Activated B cell treated with CpG ODN at 0.5 μM for 24 hours (primary cell): ENCODE results near the gene ZNF277. TPM values are rescaled to one million over a fixed set of nuclear protein-coding genes. Genes with fewer than 3 reads are reported as not detected.

Experiments
- ATAC-seq: fragments of 200-7000 bp; cut with Tn5 transposase; one replicate; pipeline ENCODE4 v1.10.0; 2021; ENCODE audit warnings: low read depth, mild to moderate bottlenecking, moderate library complexity
- CTCF ChIA-PET: fragments of 350-600 bp; sonication (Branson Sonifier 250); formaldehyde crosslinking; loops from one replicate; lab custom pipeline; 2021; ENCODE audit warnings: antibody characterized with exemption; lab: Charles Lee
- POLR2A ChIA-PET: fragments of 350-600 bp; sonication (Branson Sonifier 250); formaldehyde crosslinking; loops from one replicate; lab custom pipeline; 2021; ENCODE audit warnings: antibody characterized with exemption; lab: Charles Lee
- DNase-seq: peaks from one replicate; pipeline ENCODE4 v3.0.0; 2022
- H3K27ac Mint-ChIP-seq: one replicate; pipeline ENCODE4 v1.8.0; 2020; ENCODE audit warnings: mixed read lengths
- H3K27me3 Mint-ChIP-seq: one replicate; pipeline ENCODE4 v1.8.0; 2021; ENCODE audit warnings: mixed read lengths
- H3K36me3 Mint-ChIP-seq: one replicate; pipeline ENCODE4 v1.8.0; 2021; ENCODE audit warnings: low read depth, mixed read lengths
- H3K4me1 Mint-ChIP-seq: one replicate; pipeline ENCODE4 v1.8.0; 2021; ENCODE audit warnings: mixed read lengths
- H3K4me3 Mint-ChIP-seq: one replicate; pipeline ENCODE4 v1.8.0; 2020; ENCODE audit warnings: mild to moderate bottlenecking, mixed read lengths
- H3K9me3 Mint-ChIP-seq: one replicate; pipeline ENCODE4 v1.8.0; 2020; ENCODE audit warnings: mixed read lengths
- CTCF ChIP-seq: fragments of 200-600 bp; IDR thresholded peaks from one replicate; pipeline ENCODE4 v1.8.0; 2022; ENCODE audit warnings: antibody characterized with exemption, mild to moderate bottlenecking
- intact Hi-C: fragments of 100-400 bp; cut with micrococcal nuclease; formaldehyde crosslinking; loops from one replicate; pipeline ENCODE4 v1.15.1; 2024
- total RNA-seq: library from RNA; stranded (reverse); gene quantifications from 2 replicates; pipeline ENCODE4 v1.2.3, GENCODE V29; 2022

The ZNF277 gene
- total RNA-seq, 1 donor from 2014 or later = 12.6 TPM

GRCh38 chr7:112288301-112288700, 81.8 kb downstream of the ZNF277 start:
- intact Hi-C loops = no loop called here
- no peak for TF ChIP-seq CTCF
- no peak overlapping the region for H3K4me3 Mint-ChIP-seq
- no peak for DNase-seq
- no peaks in the 10 kb centered on the region for H3K27me3 Mint-ChIP-seq
- no peak for ATAC-seq
- H3K27ac Mint-ChIP-seq = no peak overlapping the region
- H3K36me3 Mint-ChIP-seq = peaks cover 40% of the 10 kb centered on the region
- H3K4me1 Mint-ChIP-seq = peaks cover 14% of the 10 kb centered on the region
- H3K9me3 Mint-ChIP-seq = no peaks in the 10 kb centered on the region
- ChIA-PET POLR2A (no interaction called here), CTCF (no interaction called here)

GRCh38 chr7:112290065-112290464, 83.6 kb downstream of the ZNF277 start:
- intact Hi-C loops = no loop called here
- Mint-ChIP-seq H3K4me1 (peaks cover 9% of the 10 kb centered on the region), H3K4me3 (no peak overlapping the region), H3K36me3 (peaks cover 42% of the 10 kb centered on the region), H3K27ac (no peak overlapping the region), H3K9me3 (no peaks in the 10 kb centered on the region), H3K27me3 (no peaks in the 10 kb centered on the region)
- ChIA-PET POLR2A (no interaction called here), CTCF (no interaction called here)
- no peak for ATAC-seq
- no peak for TF ChIP-seq CTCF
- DNase-seq = no peak

GRCh38 chr7:112292162-112292561, 85.7 kb downstream of the ZNF277 start:
- no peak for DNase-seq
- Mint-ChIP-seq H3K27ac (no peak overlapping the region), H3K27me3 (no peaks in the 10 kb centered on the region), H3K4me1 (no peaks in the 10 kb centered on the region), H3K36me3 (peaks cover 45% of the 10 kb centered on the region), H3K4me3 (no peak overlapping the region), H3K9me3 (no peaks in the 10 kb centered on the region)
- ChIA-PET CTCF (no interaction called here), POLR2A (no interaction called here)
- no peak for TF ChIP-seq CTCF
- intact Hi-C loops = no loop called here
- no peak for ATAC-seq

DNA sequence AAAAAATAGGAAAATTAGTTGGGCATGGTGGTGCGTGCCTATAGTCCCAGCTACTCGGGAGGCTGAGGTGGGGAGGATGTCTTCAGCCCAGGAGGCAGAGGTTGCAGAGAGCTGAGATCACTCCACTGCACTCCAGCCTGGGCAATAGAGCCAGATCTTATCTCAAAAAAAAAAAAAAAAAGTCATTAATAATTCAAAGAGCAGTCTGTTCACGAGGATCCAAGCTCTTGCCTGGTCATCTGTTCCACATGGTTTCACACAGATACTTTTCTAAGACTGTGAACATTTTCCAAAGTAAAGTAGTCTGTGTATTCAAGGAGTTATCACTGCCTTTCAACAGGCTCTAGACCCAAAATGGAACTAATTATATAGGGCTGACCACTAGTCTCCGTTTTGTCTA, 86.9 kb downstream of the ZNF277 start:
- no peak overlapping the region for H3K4me3 Mint-ChIP-seq
- no peak overlapping the region for H3K27ac Mint-ChIP-seq
- CTCF ChIA-PET = no interaction called here
- H3K27me3 Mint-ChIP-seq = no peaks in the 10 kb centered on the region
- H3K9me3 Mint-ChIP-seq = no peaks in the 10 kb centered on the region
- TF ChIP-seq CTCF = no peak
- intact Hi-C loops = no loop called here
- DNase-seq (no peak), ATAC-seq (no peak)
- H3K4me1 Mint-ChIP-seq = no peaks in the 10 kb centered on the region
- POLR2A ChIA-PET = no interaction called here
- H3K36me3 Mint-ChIP-seq = peaks cover 50% of the 10 kb centered on the region

- DNase-seq (no peak), ATAC-seq (no peak)
- Mint-ChIP-seq H3K27ac (no peak overlapping the region), H3K4me1 (no peaks in the 10 kb centered on the region), H3K9me3 (no peaks in the 10 kb centered on the region), H3K4me3 (no peak overlapping the region), H3K36me3 (peaks cover 50% of the 10 kb centered on the region), H3K27me3 (no peaks in the 10 kb centered on the region)
- TF ChIP-seq CTCF = no peak
- ChIA-PET POLR2A (no interaction called here), CTCF (no interaction called here)
- intact Hi-C loops = no loop called here
These were observed 89.9 kb downstream of the ZNF277 start for GRCh38 chr7:112296432-112296831.
